SK-N-SH (cell line): ENCODE data around the gene MIPEP.

ENCODE experiments used
- CTCF ChIP-seq: fragments of 200-600 bp; sonication (generic); IDR thresholded peaks from 2 replicates; pipeline ENCODE4 v1.6.1; 2017; ENCODE audit warnings: antibody characterized with exemption, mild to moderate bottlenecking, moderate library complexity
- EP300 ChIP-seq, 2 experiments: IDR thresholded peaks; 2 replicates each; pipeline versions ENCODE4 v1.4.0 to v1.6.1; 2012; ENCODE audit warnings: borderline replicate concordance in 1 of 2, low read depth in 1 of 2, low read length in 1 of 2
- FOSL2 ChIP-seq: IDR thresholded peaks from 2 replicates; pipeline ENCODE4 v1.4.0; 2012; ENCODE audit warnings: low read depth, mild to moderate bottlenecking, moderate library complexity, borderline replicate concordance
- GATA2 ChIP-seq: sonication (generic); formaldehyde crosslinking; IDR thresholded peaks from 2 replicates; pipeline ENCODE4 v1.5.0; 2020; ENCODE audit warnings: mild to moderate bottlenecking, missing genetic modification reagents
- RXRA ChIP-seq: IDR thresholded peaks from 2 replicates; pipeline ENCODE4 v1.4.0; 2012; ENCODE audit warnings: low read depth, mild to moderate bottlenecking, borderline replicate concordance
- TAF1 ChIP-seq: IDR thresholded peaks from 2 replicates; pipeline ENCODE4 v1.6.1; 2012; ENCODE audit warnings: low read depth, mild to moderate bottlenecking, low read length, moderate library complexity, borderline replicate concordance
- TCF12 ChIP-seq: IDR thresholded peaks from 2 replicates; pipeline ENCODE4 v1.4.0; 2012
- YY1 ChIP-seq: IDR thresholded peaks from 2 replicates; pipeline ENCODE4 v1.4.0; 2012; ENCODE audit warnings: low read depth, mild to moderate bottlenecking
- TF ChIP-seq, protein P1 (sequence below): IDR thresholded peaks from 2 replicates; pipeline ENCODE4 v1.6.1; 2012; ENCODE audit warnings: mild to moderate bottlenecking, low read depth, low read length, moderate library complexity
- TF ChIP-seq, protein P2 (sequence below): IDR thresholded peaks from 2 replicates; pipeline ENCODE4; 2012

- TF ChIP-seq RXRA (no peak), EP300 (IDR thresholded peaks at IDR 0.05; ENCODE audit: borderline replicate concordance in 1 of 2, low read depth in 1 of 2, low read length in 1 of 2) (no peak), TCF12 (no peak), TAF1 (no peak), FOSL2 (no peak), CTCF (no peak), YY1 (no peak), GATA2 (no peak)
- TF ChIP-seq, protein P1, sequence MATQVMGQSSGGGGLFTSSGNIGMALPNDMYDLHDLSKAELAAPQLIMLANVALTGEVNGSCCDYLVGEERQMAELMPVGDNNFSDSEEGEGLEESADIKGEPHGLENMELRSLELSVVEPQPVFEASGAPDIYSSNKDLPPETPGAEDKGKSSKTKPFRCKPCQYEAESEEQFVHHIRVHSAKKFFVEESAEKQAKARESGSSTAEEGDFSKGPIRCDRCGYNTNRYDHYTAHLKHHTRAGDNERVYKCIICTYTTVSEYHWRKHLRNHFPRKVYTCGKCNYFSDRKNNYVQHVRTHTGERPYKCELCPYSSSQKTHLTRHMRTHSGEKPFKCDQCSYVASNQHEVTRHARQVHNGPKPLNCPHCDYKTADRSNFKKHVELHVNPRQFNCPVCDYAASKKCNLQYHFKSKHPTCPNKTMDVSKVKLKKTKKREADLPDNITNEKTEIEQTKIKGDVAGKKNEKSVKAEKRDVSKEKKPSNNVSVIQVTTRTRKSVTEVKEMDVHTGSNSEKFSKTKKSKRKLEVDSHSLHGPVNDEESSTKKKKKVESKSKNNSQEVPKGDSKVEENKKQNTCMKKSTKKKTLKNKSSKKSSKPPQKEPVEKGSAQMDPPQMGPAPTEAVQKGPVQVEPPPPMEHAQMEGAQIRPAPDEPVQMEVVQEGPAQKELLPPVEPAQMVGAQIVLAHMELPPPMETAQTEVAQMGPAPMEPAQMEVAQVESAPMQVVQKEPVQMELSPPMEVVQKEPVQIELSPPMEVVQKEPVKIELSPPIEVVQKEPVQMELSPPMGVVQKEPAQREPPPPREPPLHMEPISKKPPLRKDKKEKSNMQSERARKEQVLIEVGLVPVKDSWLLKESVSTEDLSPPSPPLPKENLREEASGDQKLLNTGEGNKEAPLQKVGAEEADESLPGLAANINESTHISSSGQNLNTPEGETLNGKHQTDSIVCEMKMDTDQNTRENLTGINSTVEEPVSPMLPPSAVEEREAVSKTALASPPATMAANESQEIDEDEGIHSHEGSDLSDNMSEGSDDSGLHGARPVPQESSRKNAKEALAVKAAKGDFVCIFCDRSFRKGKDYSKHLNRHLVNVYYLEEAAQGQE, result no peak
- TF ChIP-seq, protein P2, sequence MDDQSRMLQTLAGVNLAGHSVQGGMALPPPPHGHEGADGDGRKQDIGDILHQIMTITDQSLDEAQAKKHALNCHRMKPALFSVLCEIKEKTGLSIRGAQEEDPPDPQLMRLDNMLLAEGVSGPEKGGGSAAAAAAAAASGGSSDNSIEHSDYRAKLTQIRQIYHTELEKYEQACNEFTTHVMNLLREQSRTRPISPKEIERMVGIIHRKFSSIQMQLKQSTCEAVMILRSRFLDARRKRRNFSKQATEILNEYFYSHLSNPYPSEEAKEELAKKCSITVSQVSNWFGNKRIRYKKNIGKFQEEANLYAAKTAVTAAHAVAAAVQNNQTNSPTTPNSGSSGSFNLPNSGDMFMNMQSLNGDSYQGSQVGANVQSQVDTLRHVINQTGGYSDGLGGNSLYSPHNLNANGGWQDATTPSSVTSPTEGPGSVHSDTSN, result no peak
Observed at GRCh38 chr13:23683084-23683483, 206.1 kb downstream of the MIPEP start.
